Measurements from ENCODE around the gene DUS4L. TPM values are rescaled to one million over a fixed set of nuclear protein-coding genes. Genes with fewer than 3 reads are reported as not detected.

The DUS4L gene
- total RNA-seq, 1 experiment from 2014 or later: 10.2 TPM

- no peaks in the 10 kb centered on the region for H3F3A ChIP-seq (ENCODE audit: low read length, unreplicated experiment)
- H2AFZ ChIP-seq (ENCODE audit: low read length): no peak overlapping the region
- no peaks in the 10 kb centered on the region for H4K20me1 ChIP-seq (ENCODE audit: low read length)
- H3K4me2 ChIP-seq (ENCODE audit: low read length): no peak overlapping the region
- H3K9me3 ChIP-seq (ENCODE audit: low read length): peaks cover 4% of the 10 kb centered on the region; the same call in 1 of the 2 replicates
- TF ChIP-seq EZH2 (IDR thresholded peaks at IDR 0.05; ENCODE audit: low read length, unreplicated experiment) (no peak), CTCF (conservative IDR thresholded peaks at IDR 0.05; ENCODE audit: low read depth, low read length) (no peak)
- no peaks in the 10 kb centered on the region for H3K27me3 ChIP-seq (ENCODE audit: low read length)
- no peaks in the 10 kb centered on the region for H3K4me1 ChIP-seq (ENCODE audit: insufficient read depth, low read length)
- H3K79me2 ChIP-seq (ENCODE audit: low read length): peaks cover 11% of the 10 kb centered on the region; the same call in 1 of the 2 replicates
- no peak for DNase-seq
- BruUV-seq (replicated peaks): no TSS peak
- H3K9me2 ChIP-seq (replicated peaks; ENCODE audit: low read length): no peaks in the 10 kb centered on the region
- H3K36me3 ChIP-seq (ENCODE audit: low read depth, low read length): peaks cover 23% of the 10 kb centered on the region
- ATAC-seq: no peak
- no peak overlapping the region for H3K4me3 ChIP-seq (ENCODE audit: low read length)
- ChIA-PET POLR2A (ENCODE audit: unreplicated experiment) (no interaction called here), CTCF (no interaction called here)
- H3K9ac ChIP-seq (ENCODE audit: low read length): no peak overlapping the region
- intact Hi-C loops (cut with micrococcal nuclease): no loop called here
- H3K27ac ChIP-seq (ENCODE audit: low read length): no peak overlapping the region
Observed at GRCh38 chr7:107543338-107543993, 20.3 kb upstream of the DUS4L start.

- Histone ChIP-seq H3K4me1 (ENCODE audit: insufficient read depth, low read length) (no peaks in the 10 kb centered on the region), H3K27ac (ENCODE audit: low read length) (no peak overlapping the region), H3K36me3 (ENCODE audit: low read depth, low read length) (peaks cover 23% of the 10 kb centered on the region), H3K4me2 (ENCODE audit: low read length) (no peak overlapping the region), H3K27me3 (ENCODE audit: low read length) (no peaks in the 10 kb centered on the region), H3K79me2 (ENCODE audit: low read length) (peaks cover 11% of the 10 kb centered on the region; the same call in 1 of the 2 replicates), H3K9me3 (ENCODE audit: low read length) (peaks cover 4% of the 10 kb centered on the region; the same call in 1 of the 2 replicates), H3K4me3 (ENCODE audit: low read length) (no peak overlapping the region), H3K9ac (ENCODE audit: low read length) (no peak overlapping the region), H4K20me1 (ENCODE audit: low read length) (no peaks in the 10 kb centered on the region), H3K9me2 (replicated peaks; ENCODE audit: low read length) (no peaks in the 10 kb centered on the region), H2AFZ (ENCODE audit: low read length) (no peak overlapping the region), H3F3A (ENCODE audit: low read length, unreplicated experiment) (no peaks in the 10 kb centered on the region)
- BruUV-seq (replicated peaks): no TSS peak
- no peak for TF ChIP-seq EZH2 (IDR thresholded peaks at IDR 0.05; ENCODE audit: low read length, unreplicated experiment)
- ChIA-PET POLR2A (ENCODE audit: unreplicated experiment) (no interaction called here), CTCF (no interaction called here)
- intact Hi-C loops (cut with micrococcal nuclease): no loop called here
- ATAC-seq: no peak
- no peak for DNase-seq
Observed at GRCh38 chr7:107544848-107545591, 18.8 kb upstream of the DUS4L start.

- POLR2A ChIA-PET (ENCODE audit: unreplicated experiment): no interaction called here
- CTCF ChIA-PET: no interaction called here
- peaks cover 8% of the 10 kb centered on the region for H3K36me3 ChIP-seq (ENCODE audit: low read depth, low read length)
Observed at GRCh38 chr7:107551936-107552335, 11.8 kb upstream of the DUS4L start.

More at GRCh38 chr7:107551936-107552335, 11.8 kb upstream of the DUS4L start:
- no peaks in the 10 kb centered on the region for H4K20me1 ChIP-seq (ENCODE audit: low read length)
- intact Hi-C loops (cut with micrococcal nuclease): no loop called here
- H3F3A ChIP-seq (ENCODE audit: low read length, unreplicated experiment): no peaks in the 10 kb centered on the region
- no peaks in the 10 kb centered on the region for H3K9me3 ChIP-seq (ENCODE audit: low read length)
- H2AFZ ChIP-seq (ENCODE audit: low read length): no peak overlapping the region
- H3K4me3 ChIP-seq (ENCODE audit: low read length): no peak overlapping the region
- H3K27me3 ChIP-seq (ENCODE audit: low read length): no peaks in the 10 kb centered on the region
- no peaks in the 10 kb centered on the region for H3K9me2 ChIP-seq (replicated peaks; ENCODE audit: low read length)
- no peak overlapping the region for H3K27ac ChIP-seq (ENCODE audit: low read length)
- no peaks in the 10 kb centered on the region for H3K4me1 ChIP-seq (ENCODE audit: insufficient read depth, low read length)
- DNase-seq: no peak
- BruUV-seq (replicated peaks): no TSS peak
- H3K79me2 ChIP-seq (ENCODE audit: low read length): 0 out of 2 replicates have a peak, but pooled peaks cover 7% of the 10 kb centered on the region
- TF ChIP-seq CTCF (conservative IDR thresholded peaks at IDR 0.05; ENCODE audit: low read depth, low read length) (no peak), EZH2phosphoT487 (IDR thresholded peaks at IDR 0.05; ENCODE audit: borderline replicate concordance, low read length) (no peak), EZH2 (IDR thresholded peaks at IDR 0.05; ENCODE audit: low read length, unreplicated experiment) (no peak)
- H3K4me2 ChIP-seq (ENCODE audit: low read length): no peak overlapping the region
- H3K9ac ChIP-seq (ENCODE audit: low read length): no peak overlapping the region
- no peak for ATAC-seq
